ENCODE data around the gene CAMK4.

DNA sequence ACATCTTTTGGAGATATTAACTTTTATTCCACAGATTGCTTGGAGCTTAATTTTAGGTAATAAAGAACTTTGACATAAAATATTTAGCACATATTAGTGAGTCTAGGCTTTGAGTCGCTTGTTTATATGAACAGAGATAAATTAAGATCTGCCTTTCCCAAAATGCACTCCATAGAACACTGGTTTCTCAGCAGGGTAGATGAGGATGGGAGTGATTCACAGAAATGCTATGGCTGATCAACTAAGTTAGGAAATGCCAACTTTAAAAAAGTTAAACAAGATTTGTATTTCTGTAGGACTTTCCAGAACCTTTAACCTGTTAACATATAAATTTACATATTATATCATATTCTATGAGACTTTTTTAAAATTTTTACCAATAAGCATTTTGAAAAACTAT lies 222.9 kb downstream of the CAMK4 start:
- TF ChIP-seq, protein P1, sequence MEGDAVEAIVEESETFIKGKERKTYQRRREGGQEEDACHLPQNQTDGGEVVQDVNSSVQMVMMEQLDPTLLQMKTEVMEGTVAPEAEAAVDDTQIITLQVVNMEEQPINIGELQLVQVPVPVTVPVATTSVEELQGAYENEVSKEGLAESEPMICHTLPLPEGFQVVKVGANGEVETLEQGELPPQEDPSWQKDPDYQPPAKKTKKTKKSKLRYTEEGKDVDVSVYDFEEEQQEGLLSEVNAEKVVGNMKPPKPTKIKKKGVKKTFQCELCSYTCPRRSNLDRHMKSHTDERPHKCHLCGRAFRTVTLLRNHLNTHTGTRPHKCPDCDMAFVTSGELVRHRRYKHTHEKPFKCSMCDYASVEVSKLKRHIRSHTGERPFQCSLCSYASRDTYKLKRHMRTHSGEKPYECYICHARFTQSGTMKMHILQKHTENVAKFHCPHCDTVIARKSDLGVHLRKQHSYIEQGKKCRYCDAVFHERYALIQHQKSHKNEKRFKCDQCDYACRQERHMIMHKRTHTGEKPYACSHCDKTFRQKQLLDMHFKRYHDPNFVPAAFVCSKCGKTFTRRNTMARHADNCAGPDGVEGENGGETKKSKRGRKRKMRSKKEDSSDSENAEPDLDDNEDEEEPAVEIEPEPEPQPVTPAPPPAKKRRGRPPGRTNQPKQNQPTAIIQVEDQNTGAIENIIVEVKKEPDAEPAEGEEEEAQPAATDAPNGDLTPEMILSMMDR (IDR thresholded peaks at IDR 0.05) = no peak
- no peak for TF ChIP-seq POLR2A (IDR thresholded peaks at IDR 0.05)
